ENCODE results near the gene SEMA6C.
"Not testable (repeated sequence)": the region's sequence is repeated elsewhere in the genome, so short reads cannot be mapped to it uniquely, and the experiment has no call there.

Gene SEMA6C

DNA sequence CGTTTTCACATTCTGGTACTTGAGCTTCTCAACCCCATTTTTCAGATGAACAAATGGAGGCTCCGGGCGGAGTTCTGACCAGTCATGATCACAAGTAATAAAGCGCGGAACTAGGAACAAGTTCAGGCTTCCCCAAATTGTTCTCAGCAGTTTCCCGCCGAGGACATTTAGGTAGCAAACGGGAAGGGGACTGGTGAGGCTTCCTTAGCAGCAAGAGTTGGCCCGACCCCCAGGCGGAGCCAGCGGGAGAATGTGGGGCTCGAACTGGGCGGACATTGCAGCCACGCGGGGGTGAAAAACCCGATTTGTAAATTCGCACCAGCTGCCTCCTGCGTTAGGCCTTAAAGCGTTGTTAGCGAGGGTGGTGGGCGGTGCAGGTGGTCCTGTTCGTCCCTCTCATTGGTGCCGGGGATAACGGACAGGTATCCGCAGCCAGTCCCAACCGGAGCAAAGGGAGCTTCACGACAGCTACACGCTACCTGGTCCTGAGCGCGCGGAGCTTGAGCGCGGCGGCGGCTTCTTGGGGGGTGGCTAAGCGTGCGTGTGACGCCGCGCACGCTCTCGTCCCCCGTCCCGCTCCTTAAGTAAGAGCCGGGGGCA is 15.3 kb downstream of the SEMA6C start:
- DNase-seq (ENCODE audit: low spot score), result peak; percentile 95

DNA sequence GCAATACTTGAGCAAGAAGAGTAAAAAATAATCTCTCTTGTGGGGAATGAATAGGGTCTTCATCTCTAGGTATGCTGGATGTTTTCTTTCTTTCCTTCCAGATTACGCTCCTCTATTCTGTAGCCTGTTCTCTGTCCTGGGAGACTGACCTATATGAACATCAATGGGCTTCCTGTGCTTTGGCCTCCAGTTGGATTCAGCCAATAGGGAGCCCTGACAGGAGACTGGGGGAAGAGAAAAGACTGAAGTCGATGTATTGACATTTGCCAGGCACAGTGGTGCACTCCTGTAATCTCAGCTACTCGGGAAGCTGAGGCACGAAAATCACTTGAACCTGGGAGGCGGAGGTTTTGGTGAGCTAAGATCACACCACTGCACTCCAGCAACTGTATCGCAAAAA is 17.6 kb downstream of the SEMA6C start:
- DNase-seq (ENCODE audit: low spot score), result no peak

DNA sequence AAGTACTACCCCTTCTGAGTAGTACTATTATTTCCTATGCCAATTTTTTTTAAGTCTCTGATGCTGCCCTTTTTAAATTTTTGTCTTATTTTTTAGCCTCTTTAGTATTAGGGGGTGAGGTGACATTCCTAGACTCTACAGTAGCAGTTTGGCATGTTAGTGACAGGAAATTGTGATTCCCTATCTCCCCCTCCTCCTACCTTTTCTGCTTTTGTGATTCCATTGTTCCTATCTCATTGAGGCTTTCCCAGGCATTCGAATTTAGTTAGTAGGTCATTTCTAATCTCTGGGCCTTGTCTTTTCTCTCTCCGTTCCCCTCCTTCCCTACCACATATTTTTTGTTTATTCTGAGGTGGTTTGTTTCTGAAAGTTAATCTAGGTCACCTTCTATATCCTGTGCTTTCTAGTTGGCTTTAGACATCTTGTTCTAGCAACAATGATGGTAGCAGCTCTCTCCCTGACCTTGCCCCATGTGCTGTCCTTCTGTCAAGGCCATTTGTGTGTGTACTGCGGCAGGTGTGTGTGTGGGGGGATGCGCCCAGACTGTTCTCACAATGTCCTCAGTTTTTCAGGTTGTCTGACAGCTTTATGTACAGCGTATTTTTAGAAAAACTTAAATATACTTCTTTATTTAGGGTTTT is 21.5 kb downstream of the SEMA6C start:
- DNase-seq (ENCODE audit: low spot score), result no peak

DNA sequence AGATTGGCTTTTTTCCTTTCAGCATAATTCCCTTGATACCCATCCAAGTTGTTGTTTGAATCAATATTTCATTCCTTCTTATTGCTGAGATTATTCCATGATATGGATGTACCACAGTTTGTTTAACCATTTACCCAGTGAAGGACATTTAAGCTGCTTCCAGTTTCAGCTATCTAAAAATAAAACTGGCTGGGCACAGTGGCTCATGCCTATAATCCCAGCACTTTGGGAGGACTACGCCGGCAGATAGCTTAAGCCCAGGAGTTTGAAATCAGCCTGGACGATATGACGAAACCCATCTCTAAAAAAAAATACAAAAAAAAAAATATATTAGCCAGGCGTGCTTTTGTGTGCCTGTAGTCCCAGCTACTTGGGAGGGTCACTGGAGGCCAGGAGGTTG is 32.6 kb downstream of the SEMA6C start:
- no peak for DNase-seq (ENCODE audit: low spot score)

DNA sequence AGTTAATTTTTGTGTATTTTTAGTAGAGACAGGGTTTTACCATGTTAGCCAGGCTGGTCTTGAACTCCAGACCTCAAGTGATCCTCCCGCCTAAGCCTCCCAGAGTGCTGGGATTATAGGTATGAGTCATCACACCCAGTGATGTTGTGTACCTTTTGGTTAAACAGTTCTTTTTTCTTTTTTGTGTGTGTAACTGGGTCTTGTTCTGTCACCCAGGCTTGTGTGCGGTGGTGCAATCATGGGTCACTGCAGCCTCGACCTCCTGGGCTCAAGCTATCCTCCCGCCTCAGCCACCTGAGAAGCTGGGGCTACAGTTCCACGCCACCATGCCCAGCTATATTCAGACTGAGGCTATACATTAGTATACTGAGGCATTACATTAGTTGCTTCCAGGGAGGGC is 38.1 kb downstream of the SEMA6C start:
- no peak for DNase-seq (ENCODE audit: low spot score)

DNA sequence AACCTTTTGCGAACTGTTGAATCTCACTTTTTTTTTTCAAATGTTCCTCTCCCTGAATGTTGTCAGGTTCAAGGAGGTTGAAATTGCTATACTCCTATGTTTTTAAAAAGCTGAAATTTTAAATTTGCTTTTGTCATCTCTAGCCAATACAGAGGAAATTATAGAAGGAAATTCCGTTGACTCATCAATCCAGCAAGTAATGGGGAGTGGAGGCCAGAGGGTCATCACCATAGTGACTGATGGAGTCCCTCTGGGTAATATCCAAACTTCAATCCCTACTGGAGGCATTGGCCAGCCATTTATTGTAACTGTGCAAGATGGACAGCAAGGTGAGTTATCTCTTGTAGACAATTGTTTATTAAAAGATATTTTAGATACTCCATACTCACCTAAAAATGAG is 39.5 kb downstream of the SEMA6C start:
- DNase-seq (ENCODE audit: low spot score), result no peak

DNA sequence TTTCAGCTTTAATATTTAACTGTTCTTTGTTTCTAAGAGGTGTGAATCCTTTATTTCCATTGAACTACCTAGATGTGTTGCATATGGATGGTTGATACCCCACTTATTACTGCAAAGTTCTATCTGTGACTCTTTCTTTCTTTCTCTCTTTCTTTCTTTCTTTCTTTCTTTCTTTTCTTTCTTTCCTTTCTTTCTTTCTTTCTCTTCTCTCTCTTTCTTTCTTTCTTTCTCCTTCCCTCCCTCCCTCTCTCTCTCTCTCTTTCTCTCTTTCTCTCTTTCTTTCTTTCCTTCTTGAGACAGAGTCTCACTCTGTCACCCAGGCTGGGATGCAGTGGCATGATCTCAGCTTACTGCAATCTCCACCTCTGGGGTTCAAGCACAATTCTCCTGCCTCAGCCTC is 41.8 kb downstream of the SEMA6C start:
- no peak for DNase-seq (ENCODE audit: low spot score)

DNA sequence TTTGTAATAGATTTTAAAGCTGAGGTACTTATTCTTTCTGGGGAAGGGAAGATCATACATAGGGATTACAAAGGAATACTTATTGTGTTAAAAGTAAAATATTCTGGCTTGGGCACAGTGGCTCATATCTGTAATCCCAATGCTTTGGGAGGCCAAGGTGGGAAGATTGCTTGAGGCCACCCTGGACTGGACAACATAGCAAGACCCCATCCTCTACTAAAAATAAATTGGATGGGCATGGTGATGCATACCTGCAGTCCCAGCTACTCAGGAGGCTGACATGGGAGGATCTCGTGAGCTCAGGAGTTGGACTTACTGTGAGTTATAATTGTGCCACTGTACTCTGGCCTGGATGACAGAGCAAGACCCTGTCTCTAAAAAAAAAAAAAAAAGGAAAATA is 48.3 kb downstream of the SEMA6C start:
- no peak for DNase-seq (ENCODE audit: low spot score)

DNA sequence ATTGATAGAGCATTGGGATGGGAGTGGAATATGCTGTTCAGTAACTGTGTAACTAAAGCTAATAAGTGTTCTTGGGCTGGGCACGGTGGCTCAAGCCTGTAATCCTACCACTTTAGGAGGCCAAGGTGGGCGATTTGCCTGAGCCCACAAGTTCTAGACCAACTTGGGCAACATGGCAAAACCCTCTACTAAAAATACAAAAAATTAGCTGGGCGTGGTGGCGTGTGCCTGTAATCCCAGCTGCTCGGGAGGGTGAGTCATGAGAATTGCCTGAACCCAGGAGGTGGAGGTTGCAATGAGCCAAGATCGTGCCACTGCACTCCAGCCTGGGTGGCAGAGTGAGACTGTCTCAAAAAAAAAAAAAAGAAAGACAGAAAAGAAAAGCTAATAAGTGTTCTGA is 49.0 kb downstream of the SEMA6C start:
- not testable (repeated sequence) for DNase-seq (ENCODE audit: low spot score)

DNA sequence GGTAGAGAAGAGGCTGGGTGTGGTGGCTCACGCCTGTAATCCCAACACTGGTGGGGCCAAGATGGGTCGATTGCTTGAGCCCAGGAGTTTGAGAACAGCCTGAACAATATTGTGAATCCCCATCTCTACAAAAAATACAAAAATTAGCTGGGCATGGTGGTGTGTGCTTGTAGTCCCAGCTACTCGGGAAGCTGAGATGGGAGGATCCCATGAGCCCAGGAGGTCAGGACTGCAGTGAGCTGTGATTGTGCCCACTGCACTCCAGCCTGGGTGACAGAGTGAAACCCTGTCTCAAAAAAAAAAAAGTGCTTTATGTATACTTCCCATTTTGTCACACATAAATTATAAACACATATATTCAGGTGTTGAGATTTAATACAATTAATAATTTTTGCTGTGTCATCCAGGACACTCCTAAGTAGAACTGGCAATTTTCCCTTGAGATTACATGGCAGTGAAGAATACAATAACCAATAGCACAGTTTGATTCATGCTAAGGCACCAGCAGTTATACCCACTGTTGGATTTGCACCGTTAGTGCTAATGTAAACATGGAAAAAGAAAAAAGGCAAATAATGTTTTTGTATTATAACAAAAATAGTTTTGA is 60.4 kb downstream of the SEMA6C start:
- no peak for DNase-seq (ENCODE audit: low spot score)

All from cerebellar cortex (tissue), 1 donor.